Aorta (tissue), 5 donors: ENCODE results near the gene SLC12A5. TPM values are rescaled to one million over a fixed set of nuclear protein-coding genes. Genes with fewer than 3 reads are reported as not detected.
A peak's percentile ranks its signal among the peaks of the same experiment; 100 is the strongest.
"Not testable (repeated sequence)": the region's sequence is repeated elsewhere in the genome, so short reads cannot be mapped to it uniquely, and the experiment has no call there.

Experiments used
- ATAC-seq: fragments of 200-7000 bp; cut with Tn5 transposase; one replicate; pipeline ENCODE4 v1.9.1; 2022; ENCODE audit warnings: moderate library complexity; ENCODE audit not compliant: low FRiP score
- DNase-seq, 2 donors: peaks; one replicate each; pipeline ENCODE4 v3.0.0-alpha.2; 2020
- H3K27ac ChIP-seq, 2 donors: one replicate each; pipeline ENCODE4 v1.5.1; 2013; ENCODE audit warnings: low read length in 2 of 2, mild to moderate bottlenecking in 2 of 2, moderate library complexity in 2 of 2, control low read depth in 1 of 2, inconsistent platforms in 1 of 2, low read depth in 1 of 2
- H3K27me3 ChIP-seq, 2 donors: one replicate each; pipeline ENCODE4 v1.6.1; 2013; ENCODE audit warnings: control low read depth in 1 of 2, low read length in 1 of 2, mild to moderate bottlenecking in 1 of 2, moderate library complexity in 1 of 2; ENCODE audit not compliant: insufficient read depth in 2 of 2, control insufficient read depth in 1 of 2
- H3K36me3 ChIP-seq, 2 donors: one replicate each; pipeline ENCODE4 v1.6.1; 2013; ENCODE audit warnings: control low read depth in 1 of 2, low read length in 1 of 2, mild to moderate bottlenecking in 1 of 2; ENCODE audit not compliant: insufficient read depth in 2 of 2, control insufficient read depth in 1 of 2
- H3K4me1 ChIP-seq, 2 donors: one replicate each; pipeline ENCODE4 v1.6.1; 2013; ENCODE audit warnings: low read length in 2 of 2, control low read depth in 1 of 2, mild to moderate bottlenecking in 1 of 2, moderate library complexity in 1 of 2; ENCODE audit not compliant: insufficient read depth in 2 of 2, control insufficient read depth in 1 of 2
- H3K4me3 ChIP-seq, 2 donors: one replicate each; pipeline ENCODE4 v1.5.1; 2013; ENCODE audit warnings: low read length in 2 of 2, control low read depth in 1 of 2, mild to moderate bottlenecking in 1 of 2
- H3K9me3 ChIP-seq: one replicate; pipeline ENCODE4 v1.6.1; 2013; ENCODE audit warnings: mild to moderate bottlenecking, low read length; ENCODE audit not compliant: control insufficient read depth
- WGBS, 2 donors: extraction: QIAGEN DNeasy Blood & Tissue Kit; methylation state at CpG; one replicate each; pipeline ENCODE4 v1.1.7; 2013; 5-methylcytosine and 5-hydroxymethylcytosine counted together
- intact Hi-C, 2 donors: fragments of 100-400 bp; cut with DNase I; formaldehyde crosslinking; loops; one replicate each; pipeline versions ENCODE4 v1.14.2 to v1.15.0; 2022
- polyA plus RNA-seq, 2 donors: library from polyadenylated mRNA; stranded (reverse); fragments of 200-250 nt; gene quantifications; one replicate each; pipeline ENCODE4 v1.2.3, GENCODE V29; 2013
- total RNA-seq, 2 donors: library from RNA; stranded (reverse); fragmentation: NEBNext Ultra II Directional; extraction: Animal tissue kit (Norgen Biotek cat#: 25700); gene quantifications; one replicate each; pipeline ENCODE4 v1.2.1, GENCODE V29; 2021
- donor health status: healthy with polysubstance abuse.
- donor health status: Bipolar disorder and iron deficiency.
- donor health status: DM: no; HTN: no; CAD: no.
- donor health status: DM: no; HTN: no; CAD: no.
- donor health status: DM: yes; HTN: yes; CAD: no.

The SLC12A5 gene
- total and polyA plus RNA-seq, 4 donors: 0.94 to 2.4 TPM; not detected in 2

- Histone ChIP-seq H3K27me3 (no peaks in the 10 kb centered on the region), H3K9me3 (no peaks in the 10 kb centered on the region), H3K27ac (no peak overlapping the region), H3K4me1 (no peaks in the 10 kb centered on the region), H3K36me3 (no peaks in the 10 kb centered on the region), H3K4me3 (no peak overlapping the region)
- DNase-seq: no peak
- ATAC-seq: no peak
- intact Hi-C loops: no loop called here
- WGBS, 2 donors: 75 to 77% methylated on average over 2 of the region's 2 CpGs
These were observed 64.5 kb downstream of the SLC12A5 start for GRCh38 chr20:46093531-46093930.

- H3K27ac ChIP-seq: no peak overlapping the region
- no peaks in the 10 kb centered on the region for H3K36me3 ChIP-seq
- peaks cover 3% of the 10 kb centered on the region for H3K9me3 ChIP-seq
- intact Hi-C loops: no loop called here
- H3K4me3 ChIP-seq: no peak overlapping the region
- peak; percentile 52 for ATAC-seq
- no peaks in the 10 kb centered on the region for H3K4me1 ChIP-seq
- WGBS, 2 donors: 31 to 32% methylated on average over 47 to 48 of the region's 48 CpGs
- H3K27me3 ChIP-seq: no peaks in the 10 kb centered on the region
- peak; percentile 66 to 81 for DNase-seq
These were observed 70.7 kb downstream of the SLC12A5 start for GRCh38 chr20:46099491-46100287.

- H3K27ac ChIP-seq, intact Hi-C loops, H3K4me3 ChIP-seq, H3K27me3 ChIP-seq, DNase-seq, H3K9me3 ChIP-seq, H3K4me1 ChIP-seq, ATAC-seq, H3K36me3 ChIP-seq: not testable (repeated sequence)
- 82 to 86% methylated on average over 7 of the region's 7 CpGs for WGBS, 2 donors
These were observed 71.4 kb downstream of the SLC12A5 start for GRCh38 chr20:46100444-46100843.

GRCh38 chr20:46100988-46101387 lies 72.0 kb downstream of the SLC12A5 start:
- H3K27me3 ChIP-seq: no peaks in the 10 kb centered on the region
- no peak overlapping the region for H3K27ac ChIP-seq
- H3K9me3 ChIP-seq: peaks cover 3% of the 10 kb centered on the region
- no peaks in the 10 kb centered on the region for H3K36me3 ChIP-seq
- no peaks in the 10 kb centered on the region for H3K4me1 ChIP-seq
- ATAC-seq: no peak
- no peak overlapping the region for H3K4me3 ChIP-seq
- intact Hi-C loops: no loop called here
- 71 to 73% methylated on average over 5 of the region's 5 CpGs for WGBS, 2 donors
- no peak for DNase-seq

- no peak overlapping the region for H3K4me3 ChIP-seq
- ATAC-seq (no peak), DNase-seq (no peak)
- no peak overlapping the region for H3K27ac ChIP-seq
- H3K36me3 ChIP-seq: no peaks in the 10 kb centered on the region
- no peaks in the 10 kb centered on the region for H3K4me1 ChIP-seq
- intact Hi-C loops: no loop called here
- WGBS, 2 donors: 80 to 85% methylated on average over 3 of the region's 3 CpGs
- no peaks in the 10 kb centered on the region for H3K27me3 ChIP-seq
- peaks cover 3% of the 10 kb centered on the region for H3K9me3 ChIP-seq
These were observed 72.9 kb downstream of the SLC12A5 start for GRCh38 chr20:46101957-46102356.

GRCh38 chr20:46102940-46103339 lies 73.9 kb downstream of the SLC12A5 start:
- WGBS, 2 donors: 79 to 93% methylated on average over 3 of the region's 3 CpGs

GRCh38 chr20:46104262-46104661 lies 75.2 kb downstream of the SLC12A5 start:
- WGBS, 2 donors: 70 to 74% methylated on average over 3 of the region's 3 CpGs
- intact Hi-C loops: no loop called here
- Histone ChIP-seq H3K9me3 (peaks cover 4% of the 10 kb centered on the region), H3K27ac (no peak overlapping the region), H3K4me1 (no peaks in the 10 kb centered on the region), H3K27me3 (no peaks in the 10 kb centered on the region), H3K4me3 (no peak overlapping the region), H3K36me3 (no peaks in the 10 kb centered on the region)
- DNase-seq: no peak
- no peak for ATAC-seq

More at GRCh38 chr20:46102940-46103339, 73.9 kb downstream of the SLC12A5 start:
- Histone ChIP-seq H3K9me3 (peaks cover 4% of the 10 kb centered on the region), H3K27me3 (no peaks in the 10 kb centered on the region), H3K36me3 (no peaks in the 10 kb centered on the region), H3K27ac (no peak overlapping the region), H3K4me1 (no peaks in the 10 kb centered on the region), H3K4me3 (no peak overlapping the region)
- ATAC-seq: no peak
- no peak for DNase-seq
- intact Hi-C loops: no loop called here

GRCh38 chr20:46107061-46107460 lies 78.0 kb downstream of the SLC12A5 start:
- Histone ChIP-seq H3K4me3 (no peak overlapping the region), H3K36me3 (no peaks in the 10 kb centered on the region), H3K27me3 (no peaks in the 10 kb centered on the region), H3K9me3 (peaks cover 4% of the 10 kb centered on the region), H3K27ac (no peak overlapping the region), H3K4me1 (no peaks in the 10 kb centered on the region)
- intact Hi-C loops: no loop called here
- no peak for DNase-seq
- no peak for ATAC-seq
- 68 to 69% methylated on average over 6 of the region's 6 CpGs for WGBS, 2 donors

GRCh38 chr20:46108435-46108841 lies 79.4 kb downstream of the SLC12A5 start:
- H3K9me3 ChIP-seq: peaks cover 3% of the 10 kb centered on the region
- WGBS, 2 donors: 83 to 86% methylated on average over 5 of the region's 5 CpGs
- no peaks in the 10 kb centered on the region for H3K27me3 ChIP-seq
- H3K4me3 ChIP-seq: no peak overlapping the region
- ATAC-seq (no peak), DNase-seq (no peak)
- intact Hi-C loops: no loop called here
- H3K36me3 ChIP-seq: no peaks in the 10 kb centered on the region
- H3K4me1 ChIP-seq: no peaks in the 10 kb centered on the region
- H3K27ac ChIP-seq: no peak overlapping the region
